Left renal cortex interstitium (tissue), 4 donors: ENCODE measurements around the gene XPO1. TPM values are rescaled to one million over a fixed set of nuclear protein-coding genes. Genes with fewer than 3 reads are reported as not detected.

Experiments used
- DNase-seq, 4 donors: peaks; one replicate each; pipeline ENCODE4 v3.0.0-alpha.2; 2013; ENCODE audit warnings: low read depth in 4 of 4, low spot score in 2 of 4, missing footprints in 1 of 4
- polyA plus RNA-seq, 4 donors: library from polyadenylated mRNA; unstranded; fragments of 120-200 nt; gene quantifications; one replicate each; pipeline ENCODE4 v1.2.1, GENCODE V29; 2013; ENCODE audit not compliant: insufficient read length in 4 of 4

Gene XPO1
- polyA plus RNA-seq, 4 donors, result 181 to 342 (median 231) TPM

GRCh38 chr2:61437170-61437569 is 101.0 kb downstream of the XPO1 start:
- no peak for DNase-seq

DNA sequence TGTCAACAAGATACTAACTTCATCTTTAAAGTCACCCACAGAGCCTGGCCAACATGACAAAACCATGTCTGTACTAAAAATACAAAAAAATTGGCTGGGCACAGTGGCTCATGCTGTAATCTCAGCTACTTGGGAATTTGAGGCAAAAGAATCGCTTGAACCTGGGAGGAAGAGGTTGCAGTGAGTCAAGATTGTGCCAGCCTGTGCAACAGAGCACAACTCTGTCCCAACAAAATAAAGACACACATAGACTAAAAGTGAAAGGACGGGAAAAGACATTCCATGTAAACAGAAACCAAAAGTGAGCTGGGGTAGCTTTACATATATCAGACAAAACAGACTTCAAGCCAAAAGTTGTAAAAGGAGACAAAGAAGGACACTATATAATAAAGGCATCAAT is 102.1 kb downstream of the XPO1 start:
- no peak for DNase-seq

GRCh38 chr2:61435291-61435690 is 102.9 kb downstream of the XPO1 start:
- no peak for DNase-seq

DNA sequence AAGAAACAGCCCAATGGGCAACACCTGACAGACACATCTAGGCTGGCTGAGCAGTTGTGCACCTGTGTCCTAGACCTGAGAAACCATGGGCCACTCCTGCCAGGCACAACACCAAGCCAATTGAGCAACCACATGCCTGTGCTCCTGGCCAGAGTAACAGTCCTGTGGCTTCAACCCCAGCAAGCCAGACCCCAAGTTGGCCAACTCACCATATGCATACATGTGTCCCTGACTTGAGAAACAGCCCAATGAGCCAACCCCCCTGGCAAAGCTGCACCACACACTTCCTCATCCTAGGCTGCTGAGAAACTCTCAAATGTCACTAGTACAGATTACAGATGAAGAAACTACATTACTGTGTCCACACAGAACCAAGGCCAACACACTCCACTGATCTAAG is 103.8 kb downstream of the XPO1 start:
- no peak for DNase-seq

- DNase-seq, result no peak
These were observed 104.5 kb downstream of the XPO1 start for GRCh38 chr2:61433606-61434005.

- DNase-seq, result no peak
These were observed 105.2 kb downstream of the XPO1 start for GRCh38 chr2:61432990-61433389.

DNA sequence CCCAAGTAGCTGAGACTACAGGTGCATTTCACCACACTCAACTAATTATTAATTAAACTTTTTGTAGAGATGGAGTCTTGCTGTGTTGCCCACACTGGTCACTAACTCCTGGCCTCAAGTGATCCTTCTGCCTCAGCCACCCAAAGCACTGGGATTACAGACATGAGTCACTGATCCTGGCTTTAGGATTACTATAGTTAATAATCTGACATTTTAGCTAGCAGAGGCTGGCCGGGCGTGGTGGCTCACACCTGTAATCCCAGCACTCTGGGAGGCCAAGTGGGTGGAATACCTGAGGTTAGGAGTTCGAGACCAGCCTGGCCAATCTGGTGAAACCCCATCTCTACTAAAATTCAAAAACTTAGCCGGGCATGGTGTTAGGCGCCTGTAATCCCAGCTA is 106.8 kb downstream of the XPO1 start:
- DNase-seq, result no peak

Other genes starting within 250 kb of the XPO1 start
- gene USP34, start 67.3 kb downstream of the XPO1 start, polyA plus RNA-seq, result 100 to 1,000 TPM in 3 of 4 donors, 10 to 100 TPM in 1; 97.9 to 178 (median 121) TPM